CD14-positive monocyte (primary cell): ENCODE measurements around the gene PHGDH. TPM values are rescaled to one million over a fixed set of nuclear protein-coding genes. Genes with fewer than 3 reads are reported as not detected.

Source experiments
- DNase-seq, 3 donors: peaks; one replicate each; pipeline ENCODE4 v3.0.0-alpha.2; 2011 to 2022
- H2AFZ ChIP-seq: 2 replicates; pipeline ENCODE4 v1.6.0; 2012; ENCODE audit warnings: mild to moderate bottlenecking, low read depth, low read length, inconsistent platforms; ENCODE audit not compliant: insufficient read depth, poor library complexity, severe bottlenecking
- H3K27ac ChIP-seq, 2 donors: 1 replicate in 1 of 2; 2 replicates in 1 of 2; pipeline ENCODE4 v1.5.1; 2012 to 2013; ENCODE audit warnings: low read length in 2 of 2, control low read depth in 1 of 2, inconsistent platforms in 1 of 2, low read depth in 1 of 2, mild to moderate bottlenecking in 1 of 2
- H3K27me3 ChIP-seq, 2 donors: one replicate each; pipeline versions ENCODE4 v1.6.0 to v1.6.1; 2011 to 2013; ENCODE audit warnings: low read length in 2 of 2; ENCODE audit not compliant: control insufficient read depth in 2 of 2, insufficient read depth in 2 of 2
- H3K36me3 ChIP-seq, 2 donors: replicated peaks in 1 of 2; 1 replicate in 1 of 2; 2 replicates in 1 of 2; pipeline versions ENCODE4 v1.5.1 to v1.6.1; 2012 to 2013; ENCODE audit warnings: low read length in 2 of 2, control low read depth in 1 of 2, inconsistent platforms in 1 of 2, mild to moderate bottlenecking in 1 of 2; ENCODE audit not compliant: insufficient read depth in 2 of 2, control insufficient read depth in 1 of 2
- H3K4me1 ChIP-seq, 2 donors: 1 replicate in 1 of 2; 2 replicates in 1 of 2; pipeline versions ENCODE4 v1.5.1 to v1.6.1; 2012 to 2013; ENCODE audit warnings: low read length in 2 of 2, control low read depth in 1 of 2, inconsistent platforms in 1 of 2, mild to moderate bottlenecking in 1 of 2, moderate library complexity in 1 of 2; ENCODE audit not compliant: insufficient read depth in 2 of 2, control insufficient read depth in 1 of 2
- H3K4me2 ChIP-seq: replicated peaks from 2 replicates; pipeline ENCODE3; 2012; ENCODE audit warnings: low read length, moderate library complexity, mild to moderate bottlenecking; ENCODE audit not compliant: poor library complexity, severe bottlenecking; ENCODE audit errors: extremely low read depth
- H3K4me3 ChIP-seq, 3 experiments: fragments of 200-600 bp in 1 of 3; sonication (generic) in 1 of 3; replicated peaks in 1 of 3; 1 replicate in 2 of 3; 2 replicates in 1 of 3; pipeline ENCODE4 v1.5.1; 2011 to 2013; ENCODE audit warnings: low read length in 3 of 3, mild to moderate bottlenecking in 3 of 3, control low read depth in 2 of 3, low read depth in 2 of 3, inconsistent platforms in 1 of 3, moderate library complexity in 1 of 3
- H3K79me2 ChIP-seq: 2 replicates; pipeline ENCODE4 v1.6.0; 2012; ENCODE audit warnings: mild to moderate bottlenecking, control low read depth, inconsistent platforms, low read length, moderate library complexity; ENCODE audit not compliant: insufficient read depth
- H3K9ac ChIP-seq: 2 replicates; pipeline ENCODE4 v1.6.0; 2017; ENCODE audit warnings: low read length, mild to moderate bottlenecking; ENCODE audit not compliant: insufficient read depth, poor library complexity, severe bottlenecking
- H3K9me3 ChIP-seq, 2 donors: replicated peaks in 1 of 2; 1 replicate in 1 of 2; 2 replicates in 1 of 2; pipeline versions ENCODE4 v1.5.1 to v1.6.1; 2012 to 2013; ENCODE audit warnings: low read length in 2 of 2, control low read depth in 1 of 2; ENCODE audit not compliant: control insufficient read depth in 1 of 2, insufficient read depth in 1 of 2
- H4K20me1 ChIP-seq: 2 replicates; pipeline ENCODE4 v1.6.0; 2012; ENCODE audit warnings: mild to moderate bottlenecking, low read length, control low read depth, moderate library complexity; ENCODE audit not compliant: insufficient read depth
- H3K27ac Mint-ChIP-seq, 7 donors: one replicate each; pipeline ENCODE4 v1.8.0; 2020; ENCODE audit warnings: mild to moderate bottlenecking in 7 of 7, mixed read lengths in 7 of 7, moderate library complexity in 6 of 7, inconsistent platforms in 2 of 7
- H3K27me3 Mint-ChIP-seq, 3 donors: one replicate each; pipeline ENCODE4 v1.8.0; 2021 to 2022; ENCODE audit warnings: low read depth in 3 of 3, mild to moderate bottlenecking in 3 of 3, mixed read lengths in 3 of 3, moderate library complexity in 3 of 3, inconsistent platforms in 1 of 3
- H3K36me3 Mint-ChIP-seq, 2 donors: one replicate each; pipeline ENCODE4 v1.8.0; 2020; ENCODE audit warnings: mixed read lengths in 2 of 2, inconsistent platforms in 1 of 2, mild to moderate bottlenecking in 1 of 2
- H3K4me1 Mint-ChIP-seq: one replicate; pipeline ENCODE4 v1.8.0; 2020; ENCODE audit warnings: mild to moderate bottlenecking, mixed read lengths
- H3K4me3 Mint-ChIP-seq, 2 donors: one replicate each; pipeline ENCODE4 v1.8.0; 2020; ENCODE audit warnings: mild to moderate bottlenecking in 2 of 2, mixed read lengths in 2 of 2, moderate library complexity in 1 of 2
- H3K9me3 Mint-ChIP-seq, 7 donors: one replicate each; pipeline ENCODE4 v1.8.0; 2020 to 2022; ENCODE audit warnings: mixed read lengths in 7 of 7, mild to moderate bottlenecking in 6 of 7, moderate library complexity in 6 of 7, inconsistent platforms in 2 of 7
- CTCF ChIP-seq: fragments of 200-600 bp; IDR thresholded peaks from one replicate; pipeline ENCODE4 v1.8.0; 2022; ENCODE audit warnings: antibody characterized with exemption, mild to moderate bottlenecking
- WGBS: methylation state at CpG from one replicate; pipeline ENCODE4 v1.1.5; 2013; ENCODE audit warnings: missing lambda C conversion rate; ENCODE audit not compliant: insufficient coverage; 5-methylcytosine and 5-hydroxymethylcytosine counted together
- intact Hi-C, 2 donors: fragments of 100-400 bp; cut with micrococcal nuclease; formaldehyde crosslinking; loops; one replicate each; pipeline versions ENCODE4 v1.15.0 to v1.15.1; 2023
- polyA plus RNA-seq, 3 donors: library from polyadenylated mRNA; depleted of rRNA in 1 of 3; unstranded in 2 of 3; stranded (reverse) in 1 of 3; fragments of 300-500 nt in 2 of 3; fragments of >200 nt in 1 of 3; fragmentation: Illumina TruSeq in 2 of 3; gene quantifications; 1 replicate in 2 of 3; 2 replicates in 1 of 3; pipeline ENCODE4 v1.2.3, GENCODE V29; 2012 to 2021

Gene PHGDH
- polyA plus RNA-seq, 3 donors = 0.09 to 0.44 (median 0.20) TPM

DNA sequence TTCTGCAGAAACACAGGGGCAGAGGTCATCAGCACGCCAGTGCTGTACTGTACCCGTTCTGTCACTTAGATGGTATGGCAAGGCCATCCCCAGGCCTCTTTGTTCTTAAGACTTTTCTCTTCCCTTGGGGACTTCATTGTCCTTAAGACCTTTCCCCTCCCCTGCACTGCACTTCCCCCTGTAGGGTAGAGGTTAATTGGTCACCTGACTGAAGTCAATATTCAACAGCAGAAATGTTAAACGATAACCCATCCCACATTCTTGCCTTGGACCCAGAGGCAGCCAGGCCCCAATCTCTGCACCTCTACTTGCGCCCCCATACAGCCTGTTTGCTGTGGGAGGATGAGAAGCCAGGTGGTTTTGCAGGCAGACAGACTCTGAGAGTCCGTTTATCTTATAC lies 10.2 kb downstream of the PHGDH start:
- Mint-ChIP-seq H3K4me3 (no peak overlapping the region), H3K27ac (no peak overlapping the region), H3K9me3 (no peaks in the 10 kb centered on the region), H3K27me3 (peaks cover 0 to 2% (median 1%) of the 10 kb centered on the region in 3 donors), H3K4me1 (peaks cover 5% of the 10 kb centered on the region), H3K36me3 (peaks cover 24 to 29% of the 10 kb centered on the region in 2 donors)
- H2AFZ ChIP-seq = no peak overlapping the region
- H3K27me3 ChIP-seq = no peaks in the 10 kb centered on the region
- peaks cover 15% of the 10 kb centered on the region for H3K79me2 ChIP-seq
- no peak overlapping the region for H3K4me3 ChIP-seq
- no peak overlapping the region for H3K4me2 ChIP-seq
- no CpG with 5 or more reads among the region's 5 CpGs for WGBS
- no peak overlapping the region for H3K9ac ChIP-seq
- no peaks in the 10 kb centered on the region for H3K4me1 ChIP-seq
- DNase-seq = no peak
- no peaks in the 10 kb centered on the region for H4K20me1 ChIP-seq
- TF ChIP-seq CTCF = no peak
- peaks cover 0 to 24% of the 10 kb centered on the region in 2 donors for H3K36me3 ChIP-seq
- intact Hi-C loops = no loop called here
- no peaks in the 10 kb centered on the region for H3K9me3 ChIP-seq
- H3K27ac ChIP-seq = no peak overlapping the region

DNA sequence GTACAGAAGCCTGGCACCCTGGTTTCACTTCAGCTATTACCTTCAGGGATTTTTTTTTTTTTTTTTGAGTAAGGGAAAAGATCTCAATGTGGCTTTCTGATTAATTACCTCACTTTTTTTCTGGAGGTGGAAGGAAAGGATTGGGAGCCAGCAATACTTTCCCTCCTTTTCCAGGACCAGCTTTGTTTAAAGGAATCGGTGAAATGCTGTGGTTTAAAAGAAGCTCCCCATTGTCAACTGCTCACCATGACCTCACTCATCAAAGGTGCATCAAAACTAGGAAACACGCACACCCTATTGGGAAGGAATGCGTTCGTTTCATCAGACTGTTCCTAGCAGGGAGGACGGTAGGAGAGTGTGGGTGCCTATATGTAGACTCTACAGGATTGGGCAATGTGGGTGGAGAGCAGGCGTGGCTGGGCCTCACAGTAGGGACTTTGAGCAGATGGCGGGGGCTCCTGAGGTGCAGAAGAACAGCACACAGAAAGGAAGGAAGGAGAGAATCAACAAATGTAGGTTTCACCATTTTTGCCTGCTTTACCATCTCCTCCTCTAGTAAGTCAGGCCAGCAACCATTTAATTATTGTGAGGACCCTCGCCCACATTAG lies 13.0 kb downstream of the PHGDH start:
- Histone ChIP-seq H3K27ac (no peak overlapping the region), H3K4me2 (no peak overlapping the region), H3K4me1 (no peaks in the 10 kb centered on the region), H3K36me3 (peaks cover 0 to 36% of the 10 kb centered on the region in 2 donors), H2AFZ (no peak overlapping the region), H4K20me1 (no peaks in the 10 kb centered on the region), H3K9me3 (no peaks in the 10 kb centered on the region), H3K9ac (no peak overlapping the region), H3K27me3 (no peaks in the 10 kb centered on the region), H3K4me3 (no peak overlapping the region), H3K79me2 (peaks cover 4% of the 10 kb centered on the region)
- no peak for TF ChIP-seq CTCF
- Mint-ChIP-seq H3K4me3 (no peak overlapping the region), H3K9me3 (no peaks in the 10 kb centered on the region), H3K4me1 (peaks cover 12% of the 10 kb centered on the region), H3K27ac (peak overlapping the region in 1 of 7 donors; percentile 12), H3K27me3 (peaks cover 0 to 2% (median 1%) of the 10 kb centered on the region in 3 donors), H3K36me3 (peaks cover 32 to 39% of the 10 kb centered on the region in 2 donors)
- DNase-seq = no peak
- WGBS = 36% methylated on average over 3 of the region's 8 CpGs
- intact Hi-C loops = no loop called here
